ENCODE results near the gene FOXP1.

- TF ChIP-seq CTCF (IDR thresholded peaks at IDR 0.05; ENCODE audit: low read depth, low read length, poor library complexity, severe bottlenecking) = no peak
- TF ChIP-seq EZH2phosphoT487 (IDR thresholded peaks at IDR 0.05; ENCODE audit: borderline replicate concordance, low read length) = no peak
These were observed 267.3 kb downstream of the FOXP1 start for GRCh38 chr3:71316066-71316777.
